8988T (cell line): ENCODE measurements around the gene IFT43.
"Not testable (repeated sequence)": the region's sequence is repeated elsewhere in the genome, so short reads cannot be mapped to it uniquely, and the experiment has no call there.

Experiments used
- DNase-seq: peaks from one replicate; pipeline ENCODE4 v3.0.0; 2011

Gene IFT43

DNA sequence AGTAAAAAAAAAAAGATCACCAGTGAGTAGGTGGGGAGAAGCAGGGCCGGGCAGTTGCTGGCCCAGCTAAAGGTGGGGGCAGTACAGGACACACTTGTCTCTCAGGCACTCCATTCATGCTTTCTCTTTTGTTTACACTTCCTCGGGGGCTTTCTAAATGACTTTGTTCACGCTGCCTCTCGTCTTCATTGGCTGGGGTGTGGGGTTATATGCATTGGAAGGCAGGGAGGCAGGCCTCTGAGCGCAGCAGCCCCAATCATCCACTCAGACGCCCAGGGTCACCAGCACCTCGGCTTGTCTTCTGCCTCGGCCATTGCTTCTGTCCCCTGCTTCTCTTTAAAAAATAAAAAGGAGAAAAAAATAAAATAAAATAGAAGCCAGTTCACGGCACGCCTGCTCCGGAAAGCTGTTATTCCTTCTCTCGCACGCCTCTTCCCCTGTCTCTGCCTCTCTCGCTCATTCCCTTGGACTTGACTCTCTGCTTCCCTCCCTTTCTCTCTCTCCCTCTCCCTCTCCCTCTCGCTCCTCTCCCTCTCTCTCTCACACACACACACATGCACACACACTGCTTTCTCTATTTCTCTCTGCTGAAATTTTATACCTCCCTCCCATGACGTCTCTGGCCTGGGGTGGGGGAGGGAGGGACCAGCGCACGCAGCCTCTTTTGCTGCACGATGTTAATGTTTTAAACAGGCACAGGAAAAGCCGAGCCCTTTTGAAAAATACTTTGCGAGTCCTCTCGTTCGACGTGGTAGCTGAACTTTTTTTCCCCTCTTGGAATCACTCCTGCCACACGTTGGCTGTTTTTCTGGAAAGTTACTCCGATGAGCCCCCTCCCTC lies 3.9 kb upstream of the IFT43 start, which contains the start of gene TGFB3:
TGFB3 (minus strand) TSS at position 570 of the 840 bp plus-strand sequence. CDS start 1,102 bp downstream, outside the sequence.
- DNase-seq: peak; percentile 45

GRCh38 chr14:75982266-75983018 lies 3.1 kb upstream of the IFT43 start:
- peak; percentile 68 for DNase-seq

- DNase-seq: no peak
These were observed 2.6 kb upstream of the IFT43 start for GRCh38 chr14:75983019-75983358.

GRCh38 chr14:75984674-75985073 lies 889 bp upstream of the IFT43 start:
- DNase-seq: no peak

DNA sequence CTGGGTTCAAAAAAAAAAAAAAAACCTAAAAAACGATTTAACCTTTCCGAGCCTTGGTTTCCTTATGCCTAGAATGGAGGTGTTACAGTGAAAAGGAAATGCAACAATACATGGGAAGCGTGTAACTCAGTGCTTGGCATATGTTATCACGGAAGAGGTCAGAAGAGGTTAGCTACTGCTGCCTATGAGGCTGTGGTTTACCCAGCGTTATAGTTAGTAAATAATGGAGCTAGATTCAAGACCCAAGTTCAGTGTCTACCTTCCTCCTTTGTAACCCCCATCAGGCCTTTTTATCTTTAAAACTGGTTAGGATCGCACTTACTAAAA lies 839 bp downstream of the IFT43 start:
- no peak for DNase-seq

DNA sequence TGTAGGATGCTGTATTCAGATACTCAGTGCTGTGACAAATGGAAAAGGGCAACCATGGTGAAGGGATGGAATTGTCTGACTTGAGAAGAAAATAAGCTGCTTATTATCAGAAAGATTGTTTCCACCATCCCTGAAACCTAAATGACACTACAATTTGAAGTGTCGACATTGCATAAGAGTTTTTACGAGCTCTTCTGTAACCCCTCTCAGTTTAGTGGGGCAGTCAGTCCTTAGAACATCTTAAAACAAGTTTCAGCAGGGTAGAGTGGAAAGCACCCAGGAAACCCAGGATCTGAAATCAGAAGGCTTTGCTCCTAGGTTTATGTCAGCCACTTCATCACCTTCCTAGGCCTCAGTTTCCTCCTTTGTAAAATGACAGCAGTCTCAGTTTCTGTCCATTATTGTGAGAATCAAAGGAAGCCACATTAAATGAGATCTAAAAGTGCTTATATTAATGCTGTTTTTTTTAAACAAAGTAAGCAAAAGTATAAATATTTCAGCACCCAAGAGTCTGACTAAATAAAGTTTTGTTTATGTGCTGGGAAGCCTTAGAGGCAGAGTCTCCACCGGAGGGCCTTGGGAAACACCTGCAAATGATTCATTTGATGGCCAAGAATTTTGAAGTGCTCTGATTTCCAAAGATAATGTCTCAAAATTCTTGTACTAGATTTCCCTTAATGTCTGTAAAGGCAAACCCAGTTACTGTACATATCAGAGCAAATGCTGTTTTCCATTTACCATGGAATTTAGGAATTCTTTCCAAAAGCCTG lies 1.8 kb downstream of the IFT43 start:
- DNase-seq: no peak

DNA sequence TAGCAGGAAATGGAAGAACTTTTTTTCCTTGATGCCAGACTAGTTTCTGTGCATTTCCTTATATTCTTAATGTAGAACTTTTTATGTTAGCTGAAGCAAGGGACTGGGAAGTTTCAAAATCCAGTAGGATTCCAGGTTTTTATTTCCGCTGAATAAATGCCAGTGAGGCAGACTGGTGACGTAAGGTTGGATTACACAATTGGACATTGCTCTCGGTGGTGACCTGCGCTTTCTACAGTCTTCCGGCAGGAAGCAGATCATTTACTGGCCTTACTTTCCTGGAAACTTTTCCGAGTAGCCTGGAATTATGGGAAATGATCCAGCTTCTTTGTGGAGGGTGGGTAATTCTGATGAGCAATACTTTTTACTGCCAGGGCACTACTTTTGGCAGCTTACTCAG lies 3.6 kb downstream of the IFT43 start:
- DNase-seq: no peak

DNA sequence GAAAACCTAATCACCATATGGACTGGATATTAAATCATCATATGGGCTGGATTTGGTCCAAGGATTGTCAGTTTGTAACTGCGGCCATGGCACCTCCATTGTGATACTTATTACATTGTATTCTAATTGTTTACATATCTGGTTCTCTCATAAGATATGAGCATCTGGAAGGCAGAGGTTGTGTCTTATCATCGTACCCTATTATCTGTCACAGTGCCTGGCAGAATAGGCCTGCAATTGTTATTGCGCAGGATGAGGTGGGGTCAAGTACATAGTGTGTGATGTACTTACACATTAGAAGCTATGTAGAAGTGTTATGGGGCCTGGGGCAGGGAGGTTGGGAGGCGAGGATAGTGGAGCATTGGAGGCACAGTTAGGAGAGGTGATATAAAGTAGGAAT lies 4.7 kb downstream of the IFT43 start:
- no peak for DNase-seq

- DNase-seq: no peak
These were observed 6.2 kb downstream of the IFT43 start for GRCh38 chr14:75991753-75992152.

DNA sequence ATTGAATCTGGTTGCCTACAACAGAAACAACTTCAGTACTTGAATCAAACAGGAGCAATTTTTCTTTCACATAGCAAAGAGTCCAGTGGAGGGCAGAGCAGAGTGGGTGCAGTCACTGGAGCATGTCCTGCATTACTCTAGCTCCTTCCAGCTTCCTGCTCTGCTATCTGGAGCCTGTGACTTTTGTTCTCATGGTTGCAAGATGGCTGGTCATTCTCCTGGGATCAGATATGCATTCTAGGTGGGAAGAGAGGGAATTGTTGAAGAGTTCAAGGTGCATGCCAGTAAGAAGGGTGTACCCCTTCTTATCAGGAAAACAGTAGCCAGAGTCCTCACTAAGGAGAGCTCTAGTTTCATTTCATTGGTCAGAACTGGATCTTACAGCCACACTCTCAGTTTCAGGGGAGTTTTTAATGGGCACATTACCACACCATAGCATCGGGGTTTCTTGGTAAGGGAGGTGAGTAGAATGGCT lies 8.0 kb downstream of the IFT43 start:
- no peak for DNase-seq

DNA sequence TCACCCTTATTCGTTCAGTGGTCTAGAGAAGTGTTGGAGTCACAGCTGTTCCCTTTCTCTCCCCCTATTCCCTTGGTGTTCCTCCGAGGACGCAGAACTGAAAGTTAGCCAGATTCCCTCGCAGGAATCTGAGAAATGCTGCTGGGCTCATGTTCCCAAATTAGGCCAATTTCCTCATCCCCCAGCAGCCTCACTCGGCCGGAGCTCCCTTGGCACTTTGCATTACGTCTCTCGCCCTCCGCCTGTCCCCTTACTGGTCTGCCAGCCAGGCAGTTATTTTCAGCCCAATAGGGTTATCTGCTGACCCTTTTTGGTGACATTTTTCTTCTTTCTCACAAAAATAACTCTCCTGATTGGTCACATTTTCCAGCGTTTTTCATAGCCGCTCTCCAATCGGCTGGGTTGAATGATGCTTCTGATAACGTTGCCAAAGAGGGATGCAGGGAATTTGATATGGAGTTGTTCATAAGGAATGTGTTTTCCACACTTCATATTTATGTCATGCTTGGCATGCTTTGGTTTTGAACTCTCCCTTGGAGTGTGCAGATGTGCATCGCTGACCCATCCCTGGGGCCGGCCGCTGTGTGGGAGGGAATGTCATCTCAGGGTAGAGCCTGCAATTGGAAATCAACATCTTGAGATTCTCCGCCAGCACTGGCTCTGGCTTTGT lies 9.9 kb downstream of the IFT43 start:
- no peak for DNase-seq

DNA sequence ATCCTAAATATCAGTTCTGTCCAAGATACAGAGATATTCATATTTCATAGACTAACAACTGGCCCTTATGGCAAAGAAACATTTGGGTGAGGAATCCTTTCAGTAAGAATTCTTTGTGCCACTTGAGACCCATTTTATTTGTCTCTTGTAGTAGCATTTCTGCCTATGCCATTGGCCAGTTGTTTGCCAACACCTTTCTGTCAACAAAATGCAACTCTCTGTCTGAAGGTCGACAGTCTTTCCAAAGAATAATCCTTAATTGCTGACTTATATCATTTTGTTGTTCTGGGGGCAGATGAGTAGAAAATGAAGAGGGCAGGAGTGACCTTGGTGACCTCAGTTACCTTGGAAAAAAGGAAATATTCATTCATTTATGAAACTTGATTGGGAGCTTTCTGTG lies 10.9 kb downstream of the IFT43 start:
- no peak for DNase-seq

DNA sequence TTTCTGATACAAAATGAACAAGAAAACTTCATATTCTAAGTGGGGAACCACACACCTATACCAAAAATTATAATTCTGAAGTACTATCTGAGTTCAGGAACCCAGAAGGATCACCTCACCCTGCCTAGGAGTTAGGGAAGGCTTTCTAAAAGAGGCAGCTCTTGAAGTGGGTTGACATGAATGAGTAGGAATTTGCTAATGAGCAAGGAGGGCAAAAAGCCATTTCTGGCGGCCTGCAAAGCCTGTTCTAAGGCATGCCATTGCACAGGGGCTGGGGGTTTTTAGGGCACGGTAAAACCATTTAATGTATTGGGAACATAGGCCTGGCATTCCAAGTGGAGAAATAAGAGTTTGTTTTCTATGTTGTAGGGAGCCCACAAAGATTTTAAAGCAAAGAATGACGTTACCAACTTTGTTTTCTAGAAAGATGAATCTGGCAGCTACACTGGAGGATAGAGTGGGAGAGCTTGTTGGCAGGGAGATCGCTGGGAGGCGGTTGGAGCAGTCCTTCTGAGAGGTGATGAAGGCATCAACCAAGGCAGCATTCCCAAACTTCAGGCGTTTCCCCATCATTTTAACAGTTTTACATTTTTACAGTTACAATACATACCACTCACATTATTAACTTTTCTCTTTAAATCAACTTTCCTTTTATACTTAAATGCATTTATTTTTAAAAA lies 14.1 kb downstream of the IFT43 start:
- no peak for DNase-seq

GRCh38 chr14:76002383-76002782 lies 16.8 kb downstream of the IFT43 start:
- no peak for DNase-seq

DNA sequence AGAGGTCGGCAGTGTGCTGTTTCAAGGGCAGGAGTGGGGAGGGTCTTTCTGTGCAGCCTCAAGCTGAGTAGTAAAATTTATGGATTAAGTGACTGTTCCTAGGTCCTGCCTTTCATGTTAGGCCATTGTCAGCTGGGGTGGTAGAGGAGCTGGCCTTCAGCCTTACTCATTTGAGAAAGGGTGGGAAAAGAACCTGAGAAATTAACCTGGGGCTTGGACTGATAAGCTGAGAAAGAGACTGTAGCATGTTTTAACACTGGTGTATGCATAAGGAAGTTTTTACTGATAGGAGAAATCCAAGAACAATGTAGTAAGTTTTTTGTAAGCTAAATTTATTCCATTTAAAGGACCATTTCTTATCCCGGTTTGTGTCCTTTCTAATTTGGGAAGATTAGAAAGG lies 20.7 kb downstream of the IFT43 start:
- no peak for DNase-seq

DNA sequence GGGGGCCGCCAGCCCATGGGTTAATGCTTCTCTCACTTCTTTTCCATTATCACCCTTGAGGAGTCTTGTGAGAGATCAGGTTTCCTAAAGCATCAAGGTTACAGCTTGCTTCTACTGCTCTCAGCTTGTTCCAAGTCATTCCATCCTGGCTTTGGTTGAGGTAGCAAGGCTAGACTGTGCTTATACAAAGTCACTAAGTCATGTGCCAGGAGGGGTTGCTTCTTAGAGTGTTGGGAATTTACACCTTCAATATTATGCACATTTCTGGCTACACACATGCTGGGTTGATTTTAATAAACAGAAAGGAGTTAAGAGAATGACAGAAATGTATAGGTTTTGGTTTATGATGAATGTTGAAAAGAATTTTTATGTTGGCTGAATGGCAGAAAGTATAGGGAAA lies 21.8 kb downstream of the IFT43 start:
- no peak for DNase-seq

GRCh38 chr14:76007852-76008251 lies 22.3 kb downstream of the IFT43 start:
- no peak for DNase-seq

GRCh38 chr14:76009627-76010026 lies 24.1 kb downstream of the IFT43 start:
- not testable (repeated sequence) for DNase-seq

DNA sequence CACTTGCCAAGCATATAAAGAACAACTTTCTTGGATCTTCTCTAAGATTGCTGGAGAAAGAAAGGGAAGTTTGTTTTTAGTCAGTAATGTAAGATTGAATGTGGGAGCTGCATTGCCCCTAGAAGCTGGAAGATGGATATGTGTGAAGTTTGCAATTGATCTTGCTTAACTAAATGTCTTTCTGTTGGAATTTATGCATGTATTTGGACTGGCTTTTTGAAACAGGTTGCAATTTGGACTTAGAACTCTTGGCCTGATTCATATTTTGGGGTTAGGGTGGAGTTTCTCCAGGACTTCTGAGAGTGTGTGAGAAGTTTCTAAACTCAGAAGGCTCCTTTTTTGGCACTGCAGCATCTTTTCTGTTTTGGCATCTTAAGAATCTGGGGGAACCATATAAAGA lies 26.4 kb downstream of the IFT43 start:
- no peak for DNase-seq

DNA sequence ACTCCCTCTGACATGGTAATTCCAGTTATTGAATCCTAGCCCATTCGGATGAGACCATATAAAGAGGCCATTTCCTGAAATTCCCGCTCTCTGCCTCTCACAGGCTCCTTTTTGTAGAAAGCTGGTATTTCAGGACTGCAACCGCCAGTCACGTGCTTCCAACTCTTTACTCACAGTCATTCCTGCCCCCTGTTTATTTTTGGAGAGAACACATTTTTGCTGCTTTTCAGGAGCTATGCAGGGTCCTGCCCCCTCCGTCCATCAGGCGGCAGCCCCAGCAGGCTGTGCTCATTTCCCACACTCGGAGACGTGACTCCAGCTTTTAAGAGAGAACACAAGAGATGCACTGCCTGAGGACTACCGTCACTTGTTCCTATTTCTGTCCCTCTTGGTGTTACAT lies 26.8 kb downstream of the IFT43 start:
- no peak for DNase-seq

GRCh38 chr14:76015191-76015590 lies 29.6 kb downstream of the IFT43 start:
- DNase-seq: no peak

- no peak for DNase-seq
These were observed 30.1 kb downstream of the IFT43 start for GRCh38 chr14:76015668-76016067.
